Upper lobe of left lung (tissue), 4 donors: ENCODE measurements around the gene CEP152.

ENCODE experiments used
- CTCF ChIP-seq, 6 experiments: fragments of 450-650 bp in 4 of 6; fragments of 200-600 bp in 2 of 6; sonication (generic) in 2 of 6; IDR thresholded peaks; one replicate each; pipeline ENCODE4 v1.5.1; 2016 to 2019; ENCODE audit warnings: antibody characterized with exemption in 6 of 6
- POLR2A ChIP-seq, 4 donors: fragments of 450-650 bp; IDR thresholded peaks; one replicate each; pipeline ENCODE4 v1.5.1; 2016 to 2017; ENCODE audit warnings: antibody characterized with exemption in 4 of 4, mild to moderate bottlenecking in 2 of 4

GRCh38 chr15:48828906-48829305 is 18.0 kb upstream of the CEP152 start:
- no peak for TF ChIP-seq CTCF (IDR thresholded peaks at IDR 0.05)
- no peak for TF ChIP-seq POLR2A (IDR thresholded peaks at IDR 0.05)
